OCI-LY3 (cell line): ENCODE results near the gene NUDT15.

Source experiments
- CTCF ChIP-seq: fragments of 200-600, 300-600 bp; sonication (generic); IDR thresholded peaks from 2 replicates; pipeline ENCODE4 v1.5.1; 2014; ENCODE audit warnings: antibody characterized with exemption, low read length, low read depth
- EZH2phosphoT487 ChIP-seq: fragments of 200-600 bp; shearing (Covaris generic); IDR thresholded peaks from 2 replicates; pipeline ENCODE4 v1.6.1; 2018; ENCODE audit warnings: antibody characterized with exemption, mixed run types, low read depth

- TF ChIP-seq CTCF (no peak), EZH2phosphoT487 (no peak)
Measured at GRCh38 chr13:48029859-48030258, 7.7 kb upstream of the NUDT15 start.
